ENCODE results near the gene LSG1.
A peak's percentile ranks its signal among the peaks of the same experiment; 100 is the strongest.
"Not testable (repeated sequence)": the region's sequence is repeated elsewhere in the genome, so short reads cannot be mapped to it uniquely, and the experiment has no call there.

LSG1 gene

GRCh38 chr3:194647747-194648146 lies 24.2 kb downstream of the LSG1 start:
- DNase-seq: no peak

GRCh38 chr3:194642769-194643168 lies 29.2 kb downstream of the LSG1 start:
- DNase-seq: no peak

- DNase-seq: no peak
Measured at GRCh38 chr3:194640829-194641228, 31.2 kb downstream of the LSG1 start.

GRCh38 chr3:194638991-194639605 lies 32.9 kb downstream of the LSG1 start:
- DNase-seq: no peak

- no peak for DNase-seq
Measured at GRCh38 chr3:194637541-194638400, 34.2 kb downstream of the LSG1 start.

- no peak for DNase-seq
Measured at GRCh38 chr3:194637066-194637465, 34.9 kb downstream of the LSG1 start.

GRCh38 chr3:194633349-194634004 lies 38.5 kb downstream of the LSG1 start, which contains the start of gene TMEM44:
Gene TMEM44, minus strand, starts transcription at chr3:194633419. Its CDS starts 204 bp downstream, at chr3:194633215.
- DNase-seq: peak; percentile 70

- peak; percentile 24 for DNase-seq
Measured at GRCh38 chr3:194632809-194633348, 39.1 kb downstream of the LSG1 start.

GRCh38 chr3:194632226-194632808 lies 39.7 kb downstream of the LSG1 start:
- no peak for DNase-seq

GRCh38 chr3:194631696-194632095 lies 40.3 kb downstream of the LSG1 start:
- no peak for DNase-seq

- DNase-seq: not testable (repeated sequence)
Measured at GRCh38 chr3:194630681-194631080, 41.3 kb downstream of the LSG1 start.

GRCh38 chr3:194624956-194625355 lies 47.0 kb downstream of the LSG1 start:
- no peak for DNase-seq

- no peak for DNase-seq
Measured at GRCh38 chr3:194623449-194624290, 48.3 kb downstream of the LSG1 start.

- DNase-seq: no peak
Measured at GRCh38 chr3:194622621-194623340, 49.2 kb downstream of the LSG1 start.

- DNase-seq: no peak
Measured at GRCh38 chr3:194621947-194622346, 50.0 kb downstream of the LSG1 start.

- DNase-seq: no peak
Measured at GRCh38 chr3:194620196-194620595, 51.8 kb downstream of the LSG1 start.

GRCh38 chr3:194619741-194620140 lies 52.2 kb downstream of the LSG1 start:
- DNase-seq: no peak

GRCh38 chr3:194618858-194619608 lies 53.0 kb downstream of the LSG1 start:
- no peak for DNase-seq

- DNase-seq: no peak
Measured at GRCh38 chr3:194617827-194618226, 54.2 kb downstream of the LSG1 start.

GRCh38 chr3:194617143-194617671 lies 54.8 kb downstream of the LSG1 start:
- DNase-seq: no peak

Measured in NCI-H510A treated with DMSO at 0.1 percent for 48 hours (cell line).